CMK (cell line): ENCODE data around the gene ZNF117.
"Not testable (repeated sequence)": the region's sequence is repeated elsewhere in the genome, so short reads cannot be mapped to it uniquely, and the experiment has no call there.

ENCODE experiments used
- DNase-seq: peaks from one replicate; pipeline ENCODE4 v3.0.0-alpha.2; 2010; ENCODE audit warnings: low read depth

The ZNF117 gene

GRCh38 chr7:64990936-64991335 lies at the start of gene ZNF117:
Gene ZNF117, minus strand, starts transcription at chr7:64991036.
- DNase-seq = no peak

- DNase-seq = peak; percentile 5
These were observed 47.9 kb upstream of the ZNF117 start for GRCh38 chr7:65038767-65039166.

- DNase-seq = peak; percentile 70
These were observed 47.2 kb upstream of the ZNF117 start for GRCh38 chr7:65037740-65038688.

GRCh38 chr7:65036526-65036925 lies 45.7 kb upstream of the ZNF117 start:
- not testable (repeated sequence) for DNase-seq

GRCh38 chr7:65035469-65035868 lies 44.6 kb upstream of the ZNF117 start:
- not testable (repeated sequence) for DNase-seq

GRCh38 chr7:65034120-65034782 lies 43.4 kb upstream of the ZNF117 start:
- DNase-seq = not testable (repeated sequence)

- not testable (repeated sequence) for DNase-seq
These were observed 42.6 kb upstream of the ZNF117 start for GRCh38 chr7:65033391-65033790.

GRCh38 chr7:65025023-65025422 lies 34.2 kb upstream of the ZNF117 start:
- DNase-seq = not testable (repeated sequence)

- DNase-seq = not testable (repeated sequence)
These were observed 30.1 kb upstream of the ZNF117 start for GRCh38 chr7:65020978-65021377.

GRCh38 chr7:65009881-65010280 lies 19.0 kb upstream of the ZNF117 start:
- not testable (repeated sequence) for DNase-seq

GRCh38 chr7:65009394-65009793 lies 18.6 kb upstream of the ZNF117 start:
- not testable (repeated sequence) for DNase-seq

- DNase-seq = peak; percentile 58
These were observed 16.2 kb upstream of the ZNF117 start for GRCh38 chr7:65007036-65007435.

- DNase-seq = peak; percentile 92
These were observed 15.5 kb upstream of the ZNF117 start, which contains the start of gene ERV3-1 for GRCh38 chr7:65006094-65006992. Gene ERV3-1, minus strand, starts transcription at chr7:65006687. Its CDS starts 13,661 bp downstream, at chr7:64993026.

- DNase-seq = no peak
These were observed 13.7 kb upstream of the ZNF117 start for GRCh38 chr7:65004575-65004974.

GRCh38 chr7:65002972-65003585 lies 12.2 kb upstream of the ZNF117 start:
- DNase-seq = no peak

- DNase-seq = no peak
These were observed 10.5 kb upstream of the ZNF117 start for GRCh38 chr7:65001291-65001814.

- peak; percentile 74 for DNase-seq
These were observed 8.5 kb upstream of the ZNF117 start for GRCh38 chr7:64999165-65000004.

GRCh38 chr7:64998865-64999164 lies 8.0 kb upstream of the ZNF117 start:
- DNase-seq = no peak

- DNase-seq = no peak
These were observed 7.1 kb upstream of the ZNF117 start for GRCh38 chr7:64997927-64998391.
